MCF 10A (cell line): ENCODE measurements around the gene ZCCHC24. TPM values are rescaled to one million over a fixed set of nuclear protein-coding genes. Genes with fewer than 3 reads are reported as not detected.

Experiments used
- BruUV-seq: library from RNA; stranded (reverse); fragments of 400-500 nt; replicated peaks from 2 replicates; lab custom pipeline; 2021; lab: Mats Ljungman, UMichigan
- CTCF ChIA-PET: fragments of 300-600 bp; sonication (Branson Sonifier 250); formaldehyde crosslinking; extraction: SDS; loops from one replicate; lab custom pipeline; 2021; ENCODE audit warnings: antibody characterized with exemption, inconsistent platforms; lab: Yijun Ruan, JAX
- POLR2A ChIA-PET: fragments of 300-600, 350-650 bp; sonication (Branson Sonifier 250); formaldehyde crosslinking; extraction: SDS; loops from one replicate; lab custom pipeline; 2020; ENCODE audit warnings: antibody characterized with exemption, inconsistent platforms; lab: Yijun Ruan, JAX
- DNase-seq: peaks from one replicate; pipeline ENCODE4 v3.0.0-alpha.2; 2018; ENCODE audit not compliant: unreplicated experiment
- H3K27ac Mint-ChIP-seq: one replicate; pipeline ENCODE4 v1.8.0; 2022; ENCODE audit warnings: mild to moderate bottlenecking, low read depth, mixed read lengths; ENCODE audit not compliant: unreplicated experiment
- H3K27me3 Mint-ChIP-seq: one replicate; pipeline ENCODE4 v1.8.0; 2022; ENCODE audit warnings: mixed read lengths; ENCODE audit not compliant: insufficient read depth, unreplicated experiment
- H3K36me3 Mint-ChIP-seq: one replicate; pipeline ENCODE4 v1.8.0; 2022; ENCODE audit warnings: mild to moderate bottlenecking, moderate library complexity, mixed read lengths; ENCODE audit not compliant: insufficient read depth, unreplicated experiment
- H3K4me1 Mint-ChIP-seq: one replicate; pipeline ENCODE4 v1.8.0; 2022; ENCODE audit warnings: mixed read lengths; ENCODE audit not compliant: insufficient read depth, unreplicated experiment
- H3K4me3 Mint-ChIP-seq: one replicate; pipeline ENCODE4 v1.8.0; 2022; ENCODE audit warnings: mild to moderate bottlenecking, moderate library complexity, mixed read lengths; ENCODE audit not compliant: unreplicated experiment
- H3K9me3 Mint-ChIP-seq: one replicate; pipeline ENCODE4 v1.8.0; 2022; ENCODE audit warnings: mixed read lengths; ENCODE audit not compliant: unreplicated experiment
- intact Hi-C: fragments of 100-400 bp; cut with micrococcal nuclease; formaldehyde crosslinking; loops from 2 replicates; pipeline ENCODE4 v1.14.1; 2022
- total RNA-seq: library from RNA; stranded (reverse); gene quantifications from 2 replicates; pipeline ENCODE4 v1.2.3, GENCODE V29; 2022
- TF ChIP-seq, protein P1 (sequence below): fragments of 200-600 bp; IDR thresholded peaks from one replicate; pipeline ENCODE4 v1.8.0; 2022; ENCODE audit warnings: antibody characterized with exemption, mild to moderate bottlenecking; ENCODE audit not compliant: unreplicated experiment

ZCCHC24 gene
- total RNA-seq, 1 experiment from 2014 or later = 2.8 TPM

DNA sequence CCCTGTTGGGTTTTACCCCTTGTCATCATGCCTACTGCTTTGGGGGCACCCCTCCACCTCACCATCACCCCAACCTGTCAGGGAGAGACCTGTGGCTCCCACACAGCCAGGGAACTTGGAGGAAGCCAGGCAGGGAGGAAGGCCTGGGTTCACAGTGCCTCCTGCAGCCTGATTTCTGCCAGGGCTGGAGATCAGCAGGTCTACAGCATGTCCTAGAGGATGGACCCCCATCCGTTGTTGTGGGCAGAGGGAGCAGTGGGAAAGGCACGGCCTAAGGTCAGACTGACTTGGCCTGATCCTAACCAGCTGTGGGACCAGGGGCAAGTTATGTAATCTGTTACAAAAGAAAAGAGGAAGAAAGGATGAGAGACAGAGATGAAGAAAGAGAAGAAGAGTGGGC is 28.2 kb downstream of the ZCCHC24 start:
- Mint-ChIP-seq H3K4me3 (no peak overlapping the region), H3K27me3 (no peaks in the 10 kb centered on the region), H3K9me3 (no peaks in the 10 kb centered on the region), H3K27ac (no peak overlapping the region), H3K4me1 (peaks cover 1% of the 10 kb centered on the region), H3K36me3 (peaks cover 5% of the 10 kb centered on the region)
- CTCF ChIA-PET = no interaction called here
- intact Hi-C loops = no loop called here
- BruUV-seq = no TSS peak
- no peak for DNase-seq
- TF ChIP-seq, protein P1, sequence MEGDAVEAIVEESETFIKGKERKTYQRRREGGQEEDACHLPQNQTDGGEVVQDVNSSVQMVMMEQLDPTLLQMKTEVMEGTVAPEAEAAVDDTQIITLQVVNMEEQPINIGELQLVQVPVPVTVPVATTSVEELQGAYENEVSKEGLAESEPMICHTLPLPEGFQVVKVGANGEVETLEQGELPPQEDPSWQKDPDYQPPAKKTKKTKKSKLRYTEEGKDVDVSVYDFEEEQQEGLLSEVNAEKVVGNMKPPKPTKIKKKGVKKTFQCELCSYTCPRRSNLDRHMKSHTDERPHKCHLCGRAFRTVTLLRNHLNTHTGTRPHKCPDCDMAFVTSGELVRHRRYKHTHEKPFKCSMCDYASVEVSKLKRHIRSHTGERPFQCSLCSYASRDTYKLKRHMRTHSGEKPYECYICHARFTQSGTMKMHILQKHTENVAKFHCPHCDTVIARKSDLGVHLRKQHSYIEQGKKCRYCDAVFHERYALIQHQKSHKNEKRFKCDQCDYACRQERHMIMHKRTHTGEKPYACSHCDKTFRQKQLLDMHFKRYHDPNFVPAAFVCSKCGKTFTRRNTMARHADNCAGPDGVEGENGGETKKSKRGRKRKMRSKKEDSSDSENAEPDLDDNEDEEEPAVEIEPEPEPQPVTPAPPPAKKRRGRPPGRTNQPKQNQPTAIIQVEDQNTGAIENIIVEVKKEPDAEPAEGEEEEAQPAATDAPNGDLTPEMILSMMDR = no peak
- POLR2A ChIA-PET = no interaction called here

DNA sequence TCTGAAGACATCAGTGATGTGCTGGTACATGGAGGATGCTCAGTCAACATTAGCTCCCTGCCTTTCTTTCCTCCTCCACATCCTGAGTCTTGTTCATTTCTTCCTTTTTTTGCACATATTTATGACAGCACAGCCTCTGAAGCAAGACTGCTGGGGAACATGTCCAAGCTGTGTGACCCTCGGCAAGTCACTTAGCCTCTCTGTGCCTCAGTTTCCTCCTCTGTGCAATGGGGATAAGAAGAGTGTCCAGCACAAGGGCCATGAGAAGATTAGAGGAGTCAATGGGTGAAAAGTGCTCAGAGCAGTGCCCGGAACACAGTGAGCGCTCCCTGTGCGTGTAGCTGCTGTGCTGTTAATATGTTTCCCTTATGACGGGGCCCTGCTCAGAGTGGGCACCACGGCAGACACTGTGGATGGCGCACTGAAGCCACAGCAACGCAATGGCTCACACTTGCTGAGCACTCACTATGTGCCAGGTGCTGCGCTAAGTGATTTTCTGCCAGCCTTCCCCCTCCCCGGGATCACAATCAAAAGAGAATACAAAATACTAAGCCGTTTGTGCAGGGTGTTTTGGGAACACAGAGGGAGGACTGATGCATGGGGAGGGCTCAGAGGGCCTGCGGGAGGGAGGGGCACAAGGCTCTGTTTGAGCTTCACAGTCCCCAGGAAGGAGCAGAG is 28.7 kb downstream of the ZCCHC24 start:
- no TSS peak for BruUV-seq
- ChIA-PET POLR2A (no interaction called here), CTCF (interaction anchor here (0.6 kb wide), 1 partner anchor 132 kb away, joined by 3 read pairs; no protein-coding TSS in a partner anchor)
- Mint-ChIP-seq H3K27ac (no peak overlapping the region), H3K4me3 (no peak overlapping the region), H3K27me3 (no peaks in the 10 kb centered on the region), H3K9me3 (no peaks in the 10 kb centered on the region), H3K36me3 (peaks cover 5% of the 10 kb centered on the region), H3K4me1 (no peaks in the 10 kb centered on the region)
- no peak for DNase-seq
- intact Hi-C loops = no loop called here
- TF ChIP-seq, protein P1 = no peak

DNA sequence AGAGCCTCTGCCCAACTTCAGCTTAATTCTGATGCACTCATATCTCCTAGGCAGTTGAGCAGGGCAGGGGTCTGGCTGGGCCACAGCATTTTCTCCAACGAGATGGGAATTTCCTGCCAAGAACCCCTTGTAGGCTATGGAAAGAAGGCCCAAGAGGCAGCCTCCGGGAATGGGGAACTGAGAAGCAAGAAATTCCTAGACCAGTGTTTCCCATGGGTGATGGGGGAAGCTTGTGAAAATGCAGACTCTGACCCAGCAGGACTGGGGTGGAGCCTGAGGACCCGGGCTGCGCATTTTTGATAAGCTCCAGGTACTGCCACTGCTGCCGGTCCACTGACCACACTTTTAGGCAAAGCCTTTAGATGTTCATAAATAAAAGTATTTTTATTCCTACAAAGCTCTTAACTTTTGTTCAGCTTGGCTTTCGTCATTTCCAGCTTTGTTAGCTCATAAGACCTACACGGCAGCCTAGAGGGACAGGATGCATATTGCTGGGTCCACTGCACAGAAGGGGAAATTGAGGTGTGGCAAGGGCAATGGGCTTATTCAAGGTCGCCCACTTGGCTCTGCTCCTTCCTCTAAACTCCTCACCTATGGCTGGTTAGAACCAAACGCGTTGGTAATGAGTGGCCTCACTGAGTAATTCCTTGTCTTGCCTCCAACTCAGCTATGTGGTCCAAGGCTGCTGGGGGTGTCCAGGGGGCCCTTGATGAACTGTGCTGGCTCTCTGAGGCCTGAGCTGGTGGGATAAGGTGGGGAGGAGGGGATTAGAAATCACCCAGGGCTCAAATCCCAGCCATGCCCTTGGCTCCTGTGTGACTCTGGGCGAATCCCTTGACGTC is 29.5 kb downstream of the ZCCHC24 start:
- no TSS peak for BruUV-seq
- Mint-ChIP-seq H3K4me1 (no peaks in the 10 kb centered on the region), H3K36me3 (peaks cover 5% of the 10 kb centered on the region), H3K9me3 (no peaks in the 10 kb centered on the region), H3K27me3 (no peaks in the 10 kb centered on the region), H3K27ac (no peak overlapping the region), H3K4me3 (no peak overlapping the region)
- ChIA-PET CTCF (interaction anchor here (0.6 kb wide), 3 partner anchors 52 to 1247 kb away, joined by 3 to 4 read pairs (median 3); no protein-coding TSS in a partner anchor), POLR2A (interaction anchor here (0.5 kb wide), 1 partner anchor 8 kb away, joined by 3 read pairs; no protein-coding TSS in a partner anchor)
- intact Hi-C loops = no loop called here
- TF ChIP-seq, protein P1 = no peak
- DNase-seq = no peak

DNA sequence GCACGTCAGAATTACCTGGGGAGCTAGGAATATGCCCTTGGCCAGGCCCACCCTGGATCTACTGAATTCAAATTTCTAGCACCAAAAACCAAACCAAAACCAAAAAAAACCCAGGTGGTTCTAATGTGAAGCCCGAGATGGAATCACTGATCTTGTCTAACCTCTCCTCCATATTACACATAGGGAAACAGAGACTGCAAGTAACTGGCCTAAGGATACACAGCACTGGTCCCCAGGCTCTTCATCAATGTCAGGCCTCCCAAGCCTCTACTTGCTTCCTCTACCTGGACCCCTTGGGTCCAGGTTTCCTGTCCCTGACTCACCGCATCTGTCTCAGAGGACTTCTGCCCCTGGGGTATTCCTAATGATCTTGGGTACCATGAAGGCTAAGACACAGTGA is 30.7 kb downstream of the ZCCHC24 start:
- DNase-seq = no peak
- no TSS peak for BruUV-seq
- POLR2A ChIA-PET = no interaction called here
- H3K27ac Mint-ChIP-seq = no peak overlapping the region
- no peak overlapping the region for H3K4me3 Mint-ChIP-seq
- CTCF ChIA-PET = interaction anchor here (1.4 kb wide), 1 partner anchor 14 kb away, joined by 3 read pairs; no protein-coding TSS in a partner anchor
- H3K4me1 Mint-ChIP-seq = no peaks in the 10 kb centered on the region
- H3K9me3 Mint-ChIP-seq = no peaks in the 10 kb centered on the region
- peaks cover 5% of the 10 kb centered on the region for H3K36me3 Mint-ChIP-seq
- no peaks in the 10 kb centered on the region for H3K27me3 Mint-ChIP-seq
- intact Hi-C loops = no loop called here
- TF ChIP-seq, protein P1 = no peak
